Epithelial cell of proximal tubule (primary cell): ENCODE data around the gene CST9. TPM values are rescaled to one million over a fixed set of nuclear protein-coding genes. Genes with fewer than 3 reads are reported as not detected.

ENCODE experiments used
- DNase-seq: peaks from one replicate; pipeline ENCODE4 v3.0.0-alpha.2; 2011; ENCODE audit warnings: low read depth
- H3K4me3 ChIP-seq: 2 replicates; pipeline ENCODE4 v1.5.1; 2011; ENCODE audit warnings: low read depth, mild to moderate bottlenecking, low read length
- CTCF ChIP-seq: conservative IDR thresholded peaks from 2 replicates; pipeline ENCODE4 v1.5.1; 2012; ENCODE audit warnings: low read depth, mild to moderate bottlenecking, low read length
- total RNA-seq: library from RNA; depleted of rRNA; stranded (reverse); fragments of >200 nt; gene quantifications from 2 replicates; pipeline ENCODE4 v1.2.3, GENCODE V29; 2015

CST9 gene
- total RNA-seq, 1 donor from 2014 or later = not detected

GRCh38 chr20:23596579-23597250, 9.0 kb downstream of the CST9 start:
- no peak for TF ChIP-seq CTCF
- DNase-seq = no peak
- no peak overlapping the region for H3K4me3 ChIP-seq

GRCh38 chr20:23595941-23596340, 9.8 kb downstream of the CST9 start:
- DNase-seq = no peak
- no peak for TF ChIP-seq CTCF

GRCh38 chr20:23588434-23589403, 17.0 kb downstream of the CST9 start:
- TF ChIP-seq CTCF = no peak
- H3K4me3 ChIP-seq = no peak overlapping the region
- DNase-seq = no peak

More at GRCh38 chr20:23595941-23596340, 9.8 kb downstream of the CST9 start:
- no peak overlapping the region for H3K4me3 ChIP-seq

- no peak for DNase-seq
- no peak overlapping the region for H3K4me3 ChIP-seq
- no peak for TF ChIP-seq CTCF
Measured at GRCh38 chr20:23587631-23588030, 18.1 kb downstream of the CST9 start.

GRCh38 chr20:23586735-23587525, 18.8 kb downstream of the CST9 start:
- no peak for TF ChIP-seq CTCF
- no peak for DNase-seq
- no peak overlapping the region for H3K4me3 ChIP-seq

GRCh38 chr20:23585808-23586734, 19.6 kb downstream of the CST9 start:
- no peak for DNase-seq
- H3K4me3 ChIP-seq = no peak overlapping the region
- TF ChIP-seq CTCF = no peak
